Stomach (tissue), 9 donors: ENCODE data around the gene SH2D5. TPM values are rescaled to one million over a fixed set of nuclear protein-coding genes. Genes with fewer than 3 reads are reported as not detected.

ENCODE experiments used
- DNase-seq, 2 donors: peaks; one replicate each; pipeline versions ENCODE4 v3.0.0 to v3.0.0-alpha.2; 2013 to 2019
- H3K27ac ChIP-seq, 5 donors: fragments of 200-600 bp in 4 of 5; sonication (generic) in 4 of 5; one replicate each; pipeline ENCODE4 v1.5.1; 2013 to 2019; ENCODE audit warnings: mild to moderate bottlenecking in 1 of 5, moderate library complexity in 1 of 5
- H3K27me3 ChIP-seq, 3 donors: fragments of 200-600 bp; sonication (generic); one replicate each; pipeline ENCODE4 v1.5.1; 2017 to 2019; ENCODE audit warnings: mixed run types in 1 of 3
- H3K36me3 ChIP-seq, 4 donors: fragments of 200-600 bp; sonication (generic); 1 replicate in 3 of 4; 2 replicates in 1 of 4; pipeline ENCODE4 v1.5.1; 2016 to 2019
- H3K4me1 ChIP-seq, 4 donors: fragments of 200-600 bp; sonication (generic); one replicate each; pipeline ENCODE4 v1.5.1; 2016 to 2019
- H3K4me3 ChIP-seq, 4 donors: fragments of 200-600 bp; sonication (generic) in 3 of 4; one replicate each; pipeline ENCODE4 v1.5.1; 2016 to 2019; ENCODE audit warnings: mild to moderate bottlenecking in 1 of 4
- H3K9me3 ChIP-seq, 4 donors: fragments of 200-600 bp; sonication (generic); one replicate each; pipeline ENCODE4 v1.5.1; 2016 to 2019
- EP300 ChIP-seq: sonication (generic); formaldehyde crosslinking; IDR thresholded peaks from one replicate; pipeline ENCODE4 v1.6.1; 2017; ENCODE audit warnings: antibody characterized with exemption
- POLR2A ChIP-seq, 4 donors: fragments of 450-650 bp; IDR thresholded peaks; one replicate each; pipeline ENCODE4 v1.6.1; 2016; ENCODE audit warnings: antibody characterized with exemption in 4 of 4, control low read depth in 2 of 4, mild to moderate bottlenecking in 1 of 4, moderate library complexity in 1 of 4
- POLR2AphosphoS5 ChIP-seq, 3 donors: sonication (generic); formaldehyde crosslinking; IDR thresholded peaks; one replicate each; pipeline ENCODE4 v1.6.1; 2016; ENCODE audit warnings: antibody characterized with exemption in 3 of 3
- WGBS, 5 donors: extraction: QIAGEN DNeasy Blood & Tissue Kit in 3 of 5; methylation state at CpG; one replicate each; pipeline versions ENCODE4 v1.1.5 to v1.1.7; 2013 to 2018; 5-methylcytosine and 5-hydroxymethylcytosine counted together
- intact Hi-C: fragments of 100-400 bp; cut with DNase I; formaldehyde crosslinking; loops from one replicate; pipeline ENCODE4 v1.15.1; 2023; ENCODE audit warnings: low total_unique reads
- polyA plus RNA-seq, 3 donors: library from polyadenylated mRNA; stranded (reverse); fragments of 200-250 nt; gene quantifications; one replicate each; pipeline ENCODE4 v1.2.3, GENCODE V29; 2013
- total RNA-seq, 5 donors: library from RNA; depleted of rRNA; stranded (reverse); fragments of >200 nt; gene quantifications; one replicate each; pipeline versions ENCODE4 v1.1.0 to v1.2.3, GENCODE V29; 2014 to 2016
- TF ChIP-seq, protein P1 (sequence below), 7 experiments: fragments of 450-650 bp in 4 of 7; fragments of 200-600 bp in 3 of 7; sonication (generic) in 3 of 7; IDR thresholded peaks; one replicate each; pipeline ENCODE4 v1.5.1; 2016 to 2019; ENCODE audit warnings: antibody characterized with exemption in 7 of 7, control low read depth in 2 of 7, mild to moderate bottlenecking in 1 of 7
- donor health status: healthy with polysubstance abuse.
- donor health status: Bipolar disorder and iron deficiency.
- donor health status: healthy.

SH2D5 gene
- total and polyA plus RNA-seq, 8 donors: 0.18 to 7.0 (median 0.36) TPM; not detected in 4

DNA sequence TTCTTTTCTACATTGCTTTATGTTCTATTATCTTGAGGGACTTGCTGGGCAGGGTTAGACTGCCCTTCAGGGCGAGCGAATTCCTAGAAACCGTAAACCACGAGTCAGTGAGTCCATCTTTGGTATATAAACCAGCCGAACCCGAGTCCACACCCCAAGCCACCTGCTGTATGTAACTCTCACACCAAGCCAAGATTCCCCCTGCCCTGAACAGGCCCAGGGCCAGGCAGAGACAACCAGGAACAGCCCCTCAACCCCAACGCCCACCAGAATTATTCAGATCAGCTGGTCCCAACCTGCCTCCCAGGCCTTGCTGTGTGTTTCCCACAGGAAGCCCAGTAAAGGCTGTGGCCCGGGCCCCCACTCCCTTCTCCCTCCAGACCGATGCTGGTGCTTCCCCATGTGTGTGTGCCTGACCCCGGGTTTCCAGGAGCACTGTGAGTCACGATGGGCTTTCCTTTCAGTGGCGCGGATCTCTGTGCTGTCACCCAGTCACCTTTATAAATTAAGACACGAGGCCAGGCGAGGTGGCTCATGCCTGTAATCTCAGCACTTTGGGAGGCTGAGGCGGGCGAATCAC, 31.8 kb downstream of the SH2D5 start:
- H3K27ac ChIP-seq: no peak overlapping the region
- H3K27me3 ChIP-seq: no peaks in the 10 kb centered on the region
- WGBS, 5 donors: 81 to 85% (median 84%) methylated on average over 16 to 17 of the region's 17 CpGs
- H3K4me1 ChIP-seq: peaks cover 0 to 16% (median 13%) of the 10 kb centered on the region in 4 donors
- intact Hi-C loops: no loop called here
- no peak for DNase-seq
- TF ChIP-seq, protein P1, sequence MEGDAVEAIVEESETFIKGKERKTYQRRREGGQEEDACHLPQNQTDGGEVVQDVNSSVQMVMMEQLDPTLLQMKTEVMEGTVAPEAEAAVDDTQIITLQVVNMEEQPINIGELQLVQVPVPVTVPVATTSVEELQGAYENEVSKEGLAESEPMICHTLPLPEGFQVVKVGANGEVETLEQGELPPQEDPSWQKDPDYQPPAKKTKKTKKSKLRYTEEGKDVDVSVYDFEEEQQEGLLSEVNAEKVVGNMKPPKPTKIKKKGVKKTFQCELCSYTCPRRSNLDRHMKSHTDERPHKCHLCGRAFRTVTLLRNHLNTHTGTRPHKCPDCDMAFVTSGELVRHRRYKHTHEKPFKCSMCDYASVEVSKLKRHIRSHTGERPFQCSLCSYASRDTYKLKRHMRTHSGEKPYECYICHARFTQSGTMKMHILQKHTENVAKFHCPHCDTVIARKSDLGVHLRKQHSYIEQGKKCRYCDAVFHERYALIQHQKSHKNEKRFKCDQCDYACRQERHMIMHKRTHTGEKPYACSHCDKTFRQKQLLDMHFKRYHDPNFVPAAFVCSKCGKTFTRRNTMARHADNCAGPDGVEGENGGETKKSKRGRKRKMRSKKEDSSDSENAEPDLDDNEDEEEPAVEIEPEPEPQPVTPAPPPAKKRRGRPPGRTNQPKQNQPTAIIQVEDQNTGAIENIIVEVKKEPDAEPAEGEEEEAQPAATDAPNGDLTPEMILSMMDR (IDR thresholded peaks at IDR 0.05): no peak
- TF ChIP-seq POLR2AphosphoS5 (IDR thresholded peaks at IDR 0.05): no peak
- no peak for TF ChIP-seq POLR2A (IDR thresholded peaks at IDR 0.05)
- TF ChIP-seq EP300: no peak
- no peaks in the 10 kb centered on the region for H3K36me3 ChIP-seq
- no peak overlapping the region for H3K4me3 ChIP-seq
- no peaks in the 10 kb centered on the region for H3K9me3 ChIP-seq

DNA sequence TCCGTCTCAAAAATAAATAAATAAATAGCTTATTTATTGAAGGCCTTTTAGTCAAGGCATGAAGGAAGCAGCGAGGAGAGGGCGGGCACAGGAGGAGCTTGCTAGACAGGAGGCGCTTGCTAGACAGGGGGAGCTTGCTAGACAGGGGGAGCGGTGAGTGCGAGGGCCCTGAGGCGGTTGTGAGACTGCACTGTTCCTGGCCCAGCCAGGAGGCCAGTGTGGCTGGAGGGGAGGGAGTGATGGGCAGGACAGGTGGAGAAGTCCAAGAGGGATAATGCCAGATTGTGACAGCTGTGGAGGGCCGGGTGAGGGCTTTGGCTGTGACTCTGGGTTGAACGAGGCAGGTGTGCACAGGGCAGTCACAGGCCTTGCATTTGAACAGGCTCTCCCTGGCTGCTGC, 32.9 kb downstream of the SH2D5 start:
- DNase-seq: no peak
- no peak overlapping the region for H3K4me3 ChIP-seq

DNA sequence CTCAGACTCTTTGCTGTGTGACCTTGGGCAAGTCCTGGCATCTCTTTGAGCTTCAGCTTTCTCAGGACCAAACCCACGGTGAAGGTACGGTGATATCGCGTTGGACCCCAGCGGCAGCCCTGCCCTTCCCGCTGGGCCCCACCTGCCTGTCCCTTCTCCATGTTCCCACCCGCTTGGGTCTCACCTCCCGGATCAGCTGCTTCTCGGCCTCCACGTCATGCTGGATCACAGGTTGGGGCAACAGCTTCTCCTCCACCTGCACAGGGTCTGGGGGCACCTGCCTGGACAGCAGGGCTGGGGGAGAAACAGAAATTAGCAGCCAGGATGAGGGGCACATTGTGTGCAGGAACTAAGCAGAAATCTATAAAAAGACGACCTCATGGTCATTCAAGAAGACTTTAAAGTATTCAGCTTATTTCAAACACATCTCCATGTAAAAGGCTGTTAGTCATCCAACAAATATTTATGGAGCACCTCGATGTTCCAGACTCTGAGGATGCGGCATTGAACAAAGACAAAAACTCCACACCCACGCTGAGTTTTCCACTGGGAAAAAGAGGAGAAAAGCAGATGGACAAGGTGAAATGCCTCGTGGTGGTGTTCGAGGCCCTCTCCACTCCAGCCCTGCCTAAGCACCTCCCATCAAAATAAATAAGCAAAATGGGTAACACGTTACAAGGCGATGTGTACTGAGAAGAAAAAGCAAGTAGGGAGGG, 34.1 kb downstream of the SH2D5 start:
- no peak for TF ChIP-seq EP300
- TF ChIP-seq, protein P1 (IDR thresholded peaks at IDR 0.05): no peak
- TF ChIP-seq POLR2A (IDR thresholded peaks at IDR 0.05): no peak
- TF ChIP-seq POLR2AphosphoS5 (IDR thresholded peaks at IDR 0.05): no peak
- peak in 1 of 2 donors; percentile 2 for DNase-seq
- intact Hi-C loops: loop anchor here (10.0 kb wide), 2 partner anchors 276 to 496 kb away; no protein-coding TSS in a partner anchor
- Histone ChIP-seq H3K36me3 (no peaks in the 10 kb centered on the region), H3K27me3 (no peaks in the 10 kb centered on the region), H3K27ac (no peak overlapping the region), H3K4me3 (no peak overlapping the region), H3K4me1 (peaks cover 0 to 16% (median 13%) of the 10 kb centered on the region in 4 donors), H3K9me3 (no peaks in the 10 kb centered on the region)
- 82 to 87% (median 87%) methylated on average over 18 of the region's 18 CpGs for WGBS, 5 donors

More for the DNA sequence above, 32.9 kb downstream of the SH2D5 start:
- 82 to 87% (median 86%) methylated on average over 9 of the region's 9 CpGs for WGBS, 5 donors
- no peaks in the 10 kb centered on the region for H3K27me3 ChIP-seq
- TF ChIP-seq, protein P1 (IDR thresholded peaks at IDR 0.05): no peak
- TF ChIP-seq EP300 (no peak), POLR2AphosphoS5 (IDR thresholded peaks at IDR 0.05) (no peak), POLR2A (IDR thresholded peaks at IDR 0.05) (no peak)
- intact Hi-C loops: loop anchor here (10.0 kb wide), 2 partner anchors 275 to 495 kb away; no protein-coding TSS in a partner anchor
- H3K36me3 ChIP-seq: no peaks in the 10 kb centered on the region
- H3K27ac ChIP-seq: no peak overlapping the region
- H3K4me1 ChIP-seq: peaks cover 0 to 16% (median 13%) of the 10 kb centered on the region in 4 donors
- H3K9me3 ChIP-seq: no peaks in the 10 kb centered on the region

DNA sequence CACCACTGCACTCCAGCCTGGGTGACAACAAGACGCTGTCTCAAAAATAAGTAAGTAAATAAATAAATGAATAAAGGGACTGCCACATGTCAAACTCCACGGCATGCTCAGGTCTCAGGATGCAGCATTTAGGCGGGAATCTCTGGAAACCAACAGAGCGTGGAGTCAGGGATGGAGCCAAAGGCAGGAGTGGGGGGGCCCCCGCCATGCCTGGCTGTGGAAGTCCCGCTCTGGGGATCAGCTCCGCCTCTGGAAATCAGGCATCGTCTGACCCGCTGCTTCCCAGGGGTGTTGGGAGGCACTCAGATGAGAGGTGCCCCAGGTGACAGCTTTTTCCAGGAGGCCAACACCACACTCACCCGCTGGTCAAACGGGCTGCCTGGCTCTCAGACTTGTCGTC, 34.9 kb downstream of the SH2D5 start:
- intact Hi-C loops: loop anchor here (10.0 kb wide), 2 partner anchors 277 to 497 kb away; no protein-coding TSS in a partner anchor
- Histone ChIP-seq H3K4me1 (peaks cover 0 to 16% (median 13%) of the 10 kb centered on the region in 4 donors), H3K4me3 (no peak overlapping the region), H3K36me3 (no peaks in the 10 kb centered on the region), H3K27ac (peak overlapping the region in 1 of 5 donors; percentile 86), H3K27me3 (no peaks in the 10 kb centered on the region), H3K9me3 (no peaks in the 10 kb centered on the region)
- TF ChIP-seq POLR2A (IDR thresholded peaks at IDR 0.05): no peak
- no peak for TF ChIP-seq POLR2AphosphoS5 (IDR thresholded peaks at IDR 0.05)
- TF ChIP-seq, protein P1 (IDR thresholded peaks at IDR 0.05): no peak
- TF ChIP-seq EP300: no peak
- DNase-seq: no peak
- 76 to 90% (median 80%) methylated on average over 9 to 12 of the region's 12 CpGs for WGBS, 5 donors
